Measurements from ENCODE around the gene MROH7. TPM values are rescaled to one million over a fixed set of nuclear protein-coding genes. Genes with fewer than 3 reads are reported as not detected.

MROH7 gene
- total and polyA plus RNA-seq, 2 of the 13 experiments (the other 11 are each of a cell fraction or from before 2014, with no cell fraction given), result 0.09 TPM

DNA sequence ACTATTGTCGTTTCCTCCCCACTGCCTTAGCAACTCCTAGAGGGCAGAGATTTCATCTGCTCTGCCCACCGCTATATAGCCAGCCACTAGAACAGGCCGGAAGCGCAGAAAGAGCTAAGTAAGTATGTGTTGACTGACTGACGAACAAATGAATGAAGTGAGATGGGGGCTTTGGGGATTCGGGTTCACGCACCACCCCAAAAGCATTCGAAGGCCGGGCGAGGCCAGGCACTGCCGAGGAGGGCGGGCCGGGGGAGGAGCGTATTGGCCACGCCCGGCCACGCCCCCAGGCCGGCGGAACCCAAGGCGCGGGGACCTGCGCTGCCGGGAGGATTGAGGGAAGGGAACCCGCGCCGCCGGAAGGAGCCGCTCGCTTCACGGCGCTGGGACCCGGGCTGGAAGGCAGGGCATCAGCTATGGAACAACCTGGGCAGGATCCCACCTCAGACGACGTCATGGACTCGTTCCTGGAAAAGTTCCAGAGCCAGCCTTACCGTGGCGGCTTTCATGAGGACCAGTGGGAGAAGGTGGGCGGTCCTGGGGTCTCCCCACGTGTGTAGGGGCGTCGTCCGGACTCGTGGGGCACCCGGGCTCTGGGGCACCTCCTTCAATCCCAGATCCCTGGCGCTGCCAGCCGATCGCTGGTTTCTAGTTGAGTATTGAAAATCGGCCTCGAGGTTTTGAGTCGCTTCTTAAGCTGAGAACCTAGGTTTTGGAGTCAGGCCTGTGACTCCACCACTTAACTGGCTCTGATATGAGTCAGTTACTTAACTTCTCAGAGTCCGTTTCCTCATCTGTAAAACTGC is 74.1 kb downstream of the MROH7 start, which contains the start of gene TTC4 (continued):
- TF ChIP-seq CAMTA2 (CRISPR knock-in tag; IDR thresholded peaks at IDR 0.05; ENCODE audit: borderline replicate concordance) (no peak), TAF1 (CRISPR knock-in tag; IDR thresholded peaks at IDR 0.05) (peak; percentile 92), TFDP1 (CRISPR knock-in tag; IDR thresholded peaks at IDR 0.05; ENCODE audit: borderline replicate concordance) (peak; percentile 73; the same call in 1 of the 2 replicates), TCF7 (IDR thresholded peaks at IDR 0.05; ENCODE audit: low read depth) (no peak), ZNF660 (CRISPR knock-in tag; IDR thresholded peaks at IDR 0.05; ENCODE audit: borderline replicate concordance, low read depth) (no peak), ZNF792 (CRISPR knock-in tag; IDR thresholded peaks at IDR 0.05) (peak; percentile 74), ZSCAN21 (CRISPR knock-in tag; IDR thresholded peaks at IDR 0.05; ENCODE audit: borderline replicate concordance) (peak; percentile 76; the same call in 1 of the 2 replicates), U2AF2 (IDR thresholded peaks at IDR 0.05; ENCODE audit: low read depth, low read length) (0 out of 2 replicates have a peak, but pooled peaks have one; percentile 33), ZNF282 (IDR thresholded peaks at IDR 0.05; ENCODE audit: partially characterized antibody) (no peak), SRY (CRISPR knock-in tag; IDR thresholded peaks at IDR 0.05) (0 out of 2 replicates have a peak, but pooled peaks have one; percentile 76), CTCF (CRISPR knock-in tag; IDR thresholded peaks at IDR 0.05) (peak; percentile 47), SP1 (IDR thresholded peaks at IDR 0.05) (peak; percentile 86; the same call in 1 of the 2 replicates), SP1 (CRISPR knock-in tag; IDR thresholded peaks at IDR 0.05) (peak; percentile 100), ZFP36L2 (CRISPR knock-in tag; IDR thresholded peaks at IDR 0.05) (no peak), JUN (CRISPR knock-in tag; IDR thresholded peaks at IDR 0.05) (no peak)
- TF ChIP-seq, protein P1, sequence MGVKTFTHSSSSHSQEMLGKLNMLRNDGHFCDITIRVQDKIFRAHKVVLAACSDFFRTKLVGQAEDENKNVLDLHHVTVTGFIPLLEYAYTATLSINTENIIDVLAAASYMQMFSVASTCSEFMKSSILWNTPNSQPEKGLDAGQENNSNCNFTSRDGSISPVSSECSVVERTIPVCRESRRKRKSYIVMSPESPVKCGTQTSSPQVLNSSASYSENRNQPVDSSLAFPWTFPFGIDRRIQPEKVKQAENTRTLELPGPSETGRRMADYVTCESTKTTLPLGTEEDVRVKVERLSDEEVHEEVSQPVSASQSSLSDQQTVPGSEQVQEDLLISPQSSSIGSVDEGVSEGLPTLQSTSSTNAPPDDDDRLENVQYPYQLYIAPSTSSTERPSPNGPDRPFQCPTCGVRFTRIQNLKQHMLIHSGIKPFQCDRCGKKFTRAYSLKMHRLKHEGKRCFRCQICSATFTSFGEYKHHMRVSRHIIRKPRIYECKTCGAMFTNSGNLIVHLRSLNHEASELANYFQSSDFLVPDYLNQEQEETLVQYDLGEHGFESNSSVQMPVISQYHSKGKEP (CRISPR knock-in tag; IDR thresholded peaks at IDR 0.05), result no peak; the same call in 1 of the 2 replicates
- TF ChIP-seq, protein P2, sequence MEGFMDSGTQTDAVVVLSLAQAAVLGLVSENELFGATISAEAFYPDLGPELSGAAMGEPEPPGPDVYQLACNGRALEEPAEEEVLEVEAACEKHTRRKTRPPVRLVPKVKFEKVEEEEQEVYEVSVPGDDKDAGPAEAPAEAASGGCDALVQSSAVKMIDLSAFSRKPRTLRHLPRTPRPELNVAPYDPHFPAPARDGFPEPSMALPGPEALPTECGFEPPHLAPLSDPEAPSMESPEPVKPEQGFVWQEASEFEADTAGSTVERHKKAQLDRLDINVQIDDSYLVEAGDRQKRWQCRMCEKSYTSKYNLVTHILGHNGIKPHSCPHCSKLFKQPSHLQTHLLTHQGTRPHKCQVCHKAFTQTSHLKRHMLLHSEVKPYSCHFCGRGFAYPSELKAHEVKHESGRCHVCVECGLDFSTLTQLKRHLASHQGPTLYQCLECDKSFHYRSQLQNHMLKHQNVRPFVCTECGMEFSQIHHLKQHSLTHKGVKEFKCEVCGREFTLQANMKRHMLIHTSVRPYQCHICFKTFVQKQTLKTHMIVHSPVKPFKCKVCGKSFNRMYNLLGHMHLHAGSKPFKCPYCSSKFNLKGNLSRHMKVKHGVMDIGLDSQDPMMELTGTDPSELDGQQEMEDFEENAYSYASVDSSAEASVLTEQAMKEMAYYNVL (CRISPR knock-in tag; IDR thresholded peaks at IDR 0.05; ENCODE audit: borderline replicate concordance), result peak; percentile 76; the same call in 1 of the 2 replicates
- TF ChIP-seq, protein P3, sequence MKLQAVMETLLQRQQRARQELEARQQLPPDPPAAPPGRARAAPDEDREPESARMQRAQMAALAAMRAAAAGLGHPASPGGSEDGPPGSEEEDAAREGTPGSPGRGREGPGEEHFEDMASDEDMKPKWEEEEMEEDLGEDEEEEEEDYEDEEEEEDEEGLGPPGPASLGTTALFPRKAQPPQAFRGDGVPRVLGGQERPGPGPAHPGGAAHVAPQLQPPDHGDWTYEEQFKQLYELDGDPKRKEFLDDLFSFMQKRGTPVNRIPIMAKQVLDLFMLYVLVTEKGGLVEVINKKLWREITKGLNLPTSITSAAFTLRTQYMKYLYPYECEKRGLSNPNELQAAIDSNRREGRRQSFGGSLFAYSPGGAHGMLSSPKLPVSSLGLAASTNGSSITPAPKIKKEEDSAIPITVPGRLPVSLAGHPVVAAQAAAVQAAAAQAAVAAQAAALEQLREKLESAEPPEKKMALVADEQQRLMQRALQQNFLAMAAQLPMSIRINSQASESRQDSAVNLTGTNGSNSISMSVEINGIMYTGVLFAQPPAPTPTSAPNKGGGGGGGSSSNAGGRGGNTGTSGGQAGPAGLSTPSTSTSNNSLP (IDR thresholded peaks at IDR 0.05; ENCODE audit: low read depth, low read length), result 0 out of 2 replicates have a peak, but pooled peaks have one; percentile 27
- TF ChIP-seq, protein P4, sequence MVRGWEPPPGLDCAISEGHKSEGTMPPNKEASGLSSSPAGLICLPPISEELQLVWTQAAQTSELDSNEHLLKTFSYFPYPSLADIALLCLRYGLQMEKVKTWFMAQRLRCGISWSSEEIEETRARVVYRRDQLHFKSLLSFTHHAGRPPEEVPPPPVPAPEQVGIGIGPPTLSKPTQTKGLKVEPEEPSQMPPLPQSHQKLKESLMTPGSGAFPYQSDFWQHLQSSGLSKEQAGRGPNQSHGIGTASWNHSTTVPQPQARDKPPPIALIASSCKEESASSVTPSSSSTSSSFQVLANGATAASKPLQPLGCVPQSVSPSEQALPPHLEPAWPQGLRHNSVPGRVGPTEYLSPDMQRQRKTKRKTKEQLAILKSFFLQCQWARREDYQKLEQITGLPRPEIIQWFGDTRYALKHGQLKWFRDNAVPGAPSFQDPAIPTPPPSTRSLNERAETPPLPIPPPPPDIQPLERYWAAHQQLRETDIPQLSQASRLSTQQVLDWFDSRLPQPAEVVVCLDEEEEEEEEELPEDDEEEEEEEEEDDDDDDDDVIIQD (CRISPR knock-in tag; IDR thresholded peaks at IDR 0.05; ENCODE audit: low read depth), result peak; percentile 38; the same call in 1 of the 2 replicates

Measured in HepG2 (cell line).